ENCODE measurements around the gene ADD2. TPM values are rescaled to one million over a fixed set of nuclear protein-coding genes. Genes with fewer than 3 reads are reported as not detected.
A peak's percentile ranks its signal among the peaks of the same experiment; 100 is the strongest.
"Not testable (repeated sequence)": the region's sequence is repeated elsewhere in the genome, so short reads cannot be mapped to it uniquely, and the experiment has no call there.

ADD2 gene
- total RNA-seq, 1 experiment from 2014 or later: 63.9 TPM

DNA sequence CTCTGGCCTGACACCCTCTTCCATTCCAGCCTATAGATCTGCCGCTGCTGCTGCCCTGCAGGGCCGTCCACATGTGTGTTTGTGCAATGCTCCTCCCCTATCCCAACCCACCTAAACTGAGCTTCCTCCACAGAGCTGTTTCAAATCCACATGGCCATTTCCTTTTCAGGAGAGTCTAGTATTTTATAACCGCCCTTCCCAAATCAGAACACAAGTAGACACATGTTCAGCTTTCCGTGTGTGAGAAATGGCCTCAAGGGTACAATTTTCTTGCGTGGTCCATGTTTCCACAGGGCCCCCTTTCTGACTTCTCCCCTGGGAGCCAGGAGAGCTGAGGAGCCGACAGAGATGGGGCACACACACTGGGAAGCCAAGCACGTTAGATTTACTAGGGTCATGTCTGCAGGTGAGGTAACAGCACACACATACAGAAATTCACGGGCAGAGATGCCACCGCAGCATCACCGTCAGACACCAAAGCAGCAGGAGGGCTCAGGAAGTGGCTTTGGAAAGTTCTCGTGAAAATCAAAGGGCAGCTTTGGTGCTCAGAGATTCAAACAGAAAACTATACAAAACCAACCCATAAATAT, 111.5 kb downstream of the ADD2 start:
- DNase-seq: no peak
- peaks cover 1% of the 10 kb centered on the region; the same call in 1 of the 2 replicates for H3K27me3 ChIP-seq (ENCODE audit: control insufficient read depth, insufficient read depth, low read length)

DNA sequence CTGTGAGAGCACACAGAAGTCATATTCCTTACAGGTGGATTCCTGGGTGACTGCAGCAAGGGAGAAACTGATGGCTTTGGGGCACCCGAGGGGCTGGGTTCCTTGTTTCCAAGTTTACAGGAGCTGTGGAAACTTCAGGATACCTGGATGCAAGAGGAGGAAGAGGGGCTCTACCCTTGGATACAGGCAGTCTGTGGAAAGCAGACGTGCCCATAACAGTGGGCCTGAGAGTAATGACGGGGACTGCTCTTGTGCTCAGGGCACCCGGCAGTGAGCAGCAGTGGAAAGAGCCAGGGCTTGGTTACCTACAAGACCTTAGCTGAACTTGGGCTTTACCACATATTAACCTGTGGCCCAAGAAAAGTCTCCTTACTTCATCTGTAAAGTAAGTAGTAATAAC, 112.2 kb downstream of the ADD2 start:
- no peak for DNase-seq

More for the DNA sequence above, 111.5 kb downstream of the ADD2 start:
- Histone ChIP-seq H3K4me3 (ENCODE audit: insufficient read depth, low read depth, low read length) (no peak overlapping the region), H3K36me3 (replicated peaks; ENCODE audit: control insufficient read depth, insufficient read depth, low read length) (no peaks in the 10 kb centered on the region; the same call in 1 of the 2 replicates)

DNA sequence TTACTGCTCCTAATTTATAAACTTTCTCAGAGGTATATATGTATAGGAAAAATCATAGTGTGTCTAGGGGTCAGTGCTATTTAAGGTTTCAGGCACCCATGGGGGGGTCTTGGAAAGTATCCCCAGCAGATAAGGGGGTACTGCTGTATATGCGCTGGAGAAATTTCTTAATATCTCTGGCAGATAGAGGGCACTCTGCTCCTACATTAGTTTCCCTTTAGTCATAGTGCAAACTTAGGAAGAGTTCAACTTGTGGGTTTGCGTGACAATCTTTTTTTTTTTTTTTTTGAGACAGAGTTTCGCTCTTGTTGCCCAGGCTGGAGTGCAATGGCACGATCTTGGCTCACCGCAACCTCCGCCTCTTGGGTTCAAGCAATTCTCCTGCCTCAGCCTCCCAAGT, 112.8 kb downstream of the ADD2 start:
- not testable (repeated sequence) for H3K4me3 ChIP-seq (ENCODE audit: insufficient read depth, low read depth, low read length); H3K27me3 ChIP-seq (ENCODE audit: control insufficient read depth, insufficient read depth, low read length); DNase-seq; H3K36me3 ChIP-seq (replicated peaks; ENCODE audit: control insufficient read depth, insufficient read depth, low read length)

More for the DNA sequence above, 112.2 kb downstream of the ADD2 start:
- no peaks in the 10 kb centered on the region for H3K36me3 ChIP-seq (replicated peaks; ENCODE audit: control insufficient read depth, insufficient read depth, low read length)
- H3K4me3 ChIP-seq (ENCODE audit: insufficient read depth, low read depth, low read length): no peak overlapping the region
- peaks cover 1% of the 10 kb centered on the region; the same call in 1 of the 2 replicates for H3K27me3 ChIP-seq (ENCODE audit: control insufficient read depth, insufficient read depth, low read length)

DNA sequence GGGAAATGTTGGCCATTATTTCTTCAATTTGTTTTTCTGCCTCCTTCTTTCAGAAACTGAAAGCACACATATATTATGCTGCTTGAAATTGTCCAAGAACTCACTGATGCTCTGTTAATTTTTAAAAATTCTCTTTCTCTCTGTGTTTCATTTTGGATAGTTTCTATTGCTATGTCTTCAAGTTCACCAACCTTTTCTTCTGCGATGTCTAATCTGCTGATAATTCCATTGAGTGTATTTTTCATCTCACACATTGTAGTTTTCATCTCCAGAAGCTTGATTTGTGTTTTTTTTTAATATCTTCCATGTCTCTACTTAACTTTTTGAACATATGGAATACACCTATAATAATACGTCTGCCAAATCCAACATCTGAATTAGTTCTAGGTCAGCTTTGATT, 116.3 kb downstream of the ADD2 start:
- Histone ChIP-seq H3K36me3 (replicated peaks; ENCODE audit: control insufficient read depth, insufficient read depth, low read length) (no peaks in the 10 kb centered on the region), H3K4me3 (ENCODE audit: insufficient read depth, low read depth, low read length) (no peak overlapping the region)

DNA sequence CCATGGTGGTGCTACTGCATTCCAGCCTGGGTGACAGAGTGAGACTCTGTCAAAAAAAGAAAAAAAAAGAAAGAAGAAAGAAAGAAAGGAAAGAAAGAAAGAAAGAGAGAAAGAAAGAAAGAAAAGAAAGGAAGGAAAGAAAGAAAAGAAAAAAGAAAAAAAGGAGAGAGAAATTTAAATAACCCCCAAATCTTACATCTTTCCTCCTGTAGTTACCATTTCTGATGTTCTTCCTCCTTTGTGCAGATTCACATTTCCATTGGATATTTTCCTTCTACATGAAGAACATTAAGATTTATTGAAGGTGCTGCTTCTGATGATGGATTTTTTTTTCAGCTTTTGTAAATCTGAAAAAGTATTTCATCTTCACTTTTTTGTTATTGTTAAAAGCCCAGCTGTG, 117.0 kb downstream of the ADD2 start:
- DNase-seq: no peak
- peaks cover 1% of the 10 kb centered on the region; the same call in 1 of the 2 replicates for H3K27me3 ChIP-seq (ENCODE audit: control insufficient read depth, insufficient read depth, low read length)
- H3K36me3 ChIP-seq (replicated peaks; ENCODE audit: control insufficient read depth, insufficient read depth, low read length): no peaks in the 10 kb centered on the region
- no peak overlapping the region for H3K4me3 ChIP-seq (ENCODE audit: insufficient read depth, low read depth, low read length)

More for the DNA sequence above, 116.3 kb downstream of the ADD2 start:
- H3K27me3 ChIP-seq (ENCODE audit: control insufficient read depth, insufficient read depth, low read length): peaks cover 1% of the 10 kb centered on the region; the same call in 1 of the 2 replicates
- DNase-seq: no peak

DNA sequence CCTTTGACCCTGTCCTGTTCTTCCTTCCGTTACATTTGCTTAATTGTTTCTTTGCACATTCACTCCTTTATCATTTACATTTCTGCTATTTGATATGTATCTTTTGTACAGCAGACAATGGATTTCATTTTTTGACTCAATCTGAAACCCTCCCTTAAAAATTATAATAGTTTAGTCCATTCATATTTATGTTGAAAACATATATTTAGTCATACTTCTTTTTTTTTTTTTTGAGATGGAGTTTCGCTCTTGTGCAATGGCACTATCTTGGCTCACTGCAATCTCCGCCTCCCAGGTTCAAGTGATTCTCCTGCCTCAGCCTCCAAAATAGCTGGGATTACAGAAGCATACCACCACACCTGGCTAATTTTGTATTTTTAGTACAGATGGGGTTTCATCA, 119.0 kb downstream of the ADD2 start:
- H3K36me3 ChIP-seq (replicated peaks; ENCODE audit: control insufficient read depth, insufficient read depth, low read length): no peaks in the 10 kb centered on the region
- no peaks in the 10 kb centered on the region; the same call in 1 of the 2 replicates for H3K27me3 ChIP-seq (ENCODE audit: control insufficient read depth, insufficient read depth, low read length)

DNA sequence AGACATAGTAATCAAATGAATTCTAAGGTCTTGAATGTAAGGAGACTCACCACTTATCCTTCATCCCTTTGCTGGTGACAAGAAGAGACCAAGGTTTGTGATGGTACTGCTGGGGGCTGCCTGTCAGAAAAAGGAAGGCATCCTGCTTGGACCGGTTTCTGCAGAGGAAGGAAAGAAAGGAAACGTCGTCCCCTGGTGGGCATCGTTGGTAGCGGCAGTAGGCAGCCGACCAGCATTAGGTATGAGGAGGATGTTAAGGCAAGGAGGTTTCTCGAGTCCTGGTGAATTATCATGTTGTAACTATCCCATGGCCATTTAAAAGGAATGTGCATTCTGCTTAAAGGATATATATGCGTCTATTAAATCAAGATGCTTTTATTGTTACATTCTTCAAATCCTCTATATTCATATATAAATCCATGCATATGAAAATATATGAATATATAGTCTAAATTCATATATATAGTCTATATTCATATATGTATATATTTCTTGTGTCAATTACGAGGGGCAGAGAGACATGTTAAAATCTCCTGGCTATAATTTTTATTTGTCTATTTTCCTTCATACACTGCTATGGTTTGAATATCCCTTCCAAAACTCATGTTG, 120.0 kb downstream of the ADD2 start:
- H3K4me3 ChIP-seq (ENCODE audit: insufficient read depth, low read depth, low read length): no peak overlapping the region

More for the DNA sequence above, 119.0 kb downstream of the ADD2 start:
- no peak overlapping the region for H3K4me3 ChIP-seq (ENCODE audit: insufficient read depth, low read depth, low read length)
- DNase-seq: no peak

DNA sequence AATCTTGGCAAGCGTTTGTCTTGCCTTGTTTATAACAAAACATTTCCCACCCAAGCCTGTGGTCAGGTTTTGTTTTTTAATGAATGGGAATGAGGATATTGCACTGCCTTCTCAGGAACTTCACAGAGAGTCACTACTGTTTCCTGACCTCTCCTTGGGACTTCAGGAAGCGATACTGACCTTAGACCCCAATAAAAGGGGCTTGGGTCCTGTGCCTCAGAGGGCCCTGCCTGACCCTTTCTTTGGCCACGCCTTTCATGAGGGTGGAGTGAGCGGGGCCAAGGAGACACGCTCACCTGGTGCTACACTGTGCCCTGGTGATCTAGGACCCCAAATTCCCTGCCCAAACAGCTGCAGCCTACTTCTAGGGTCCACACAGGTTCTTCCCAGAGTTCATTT, 121.6 kb downstream of the ADD2 start:
- Histone ChIP-seq H3K27me3 (ENCODE audit: control insufficient read depth, insufficient read depth, low read length) (no peaks in the 10 kb centered on the region), H3K4me3 (ENCODE audit: insufficient read depth, low read depth, low read length) (no peak overlapping the region), H3K36me3 (replicated peaks; ENCODE audit: control insufficient read depth, insufficient read depth, low read length) (no peaks in the 10 kb centered on the region)
- no peak for DNase-seq

More for the DNA sequence above, 120.0 kb downstream of the ADD2 start:
- no peaks in the 10 kb centered on the region; the same call in 1 of the 2 replicates for H3K27me3 ChIP-seq (ENCODE audit: control insufficient read depth, insufficient read depth, low read length)
- peak; percentile 65 for DNase-seq
- H3K36me3 ChIP-seq (replicated peaks; ENCODE audit: control insufficient read depth, insufficient read depth, low read length): no peaks in the 10 kb centered on the region

DNA sequence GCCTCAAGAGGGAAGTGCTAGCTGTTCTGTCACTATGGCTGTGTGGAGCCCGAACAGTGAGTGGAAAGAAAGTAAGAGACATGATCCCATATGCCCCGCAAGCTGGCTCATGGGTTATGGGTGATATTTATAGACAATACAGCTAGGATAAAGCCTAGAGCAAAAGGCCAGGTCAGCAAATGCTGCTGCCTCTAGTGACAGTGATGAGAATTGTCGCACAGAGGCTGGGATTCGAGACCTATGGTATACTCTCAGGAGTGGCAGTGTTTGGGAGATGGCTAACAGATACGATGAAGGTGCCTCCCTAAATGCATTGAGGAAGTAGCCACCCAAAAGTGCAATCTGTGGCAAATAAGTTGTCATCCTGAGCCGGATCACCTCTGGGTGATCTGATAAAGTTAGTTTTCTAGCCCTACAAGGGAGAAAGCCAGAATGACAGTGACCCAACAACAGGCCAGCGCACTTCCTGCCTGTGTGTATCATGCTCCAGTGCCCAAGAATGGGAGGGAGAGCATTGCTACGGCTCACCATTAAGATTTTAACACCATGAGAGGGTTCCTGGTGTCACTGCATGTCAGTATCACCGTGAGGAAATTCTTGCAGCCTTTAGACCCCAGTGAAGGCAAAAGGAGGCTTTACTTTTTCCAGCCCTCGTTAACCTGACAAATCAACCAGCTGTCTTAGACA, 122.1 kb downstream of the ADD2 start:
- no peak overlapping the region for H3K4me3 ChIP-seq (ENCODE audit: insufficient read depth, low read depth, low read length)
- H3K27me3 ChIP-seq (ENCODE audit: control insufficient read depth, insufficient read depth, low read length): no peaks in the 10 kb centered on the region
- peak; percentile 30 for DNase-seq
- no peaks in the 10 kb centered on the region for H3K36me3 ChIP-seq (replicated peaks; ENCODE audit: control insufficient read depth, insufficient read depth, low read length)

DNA sequence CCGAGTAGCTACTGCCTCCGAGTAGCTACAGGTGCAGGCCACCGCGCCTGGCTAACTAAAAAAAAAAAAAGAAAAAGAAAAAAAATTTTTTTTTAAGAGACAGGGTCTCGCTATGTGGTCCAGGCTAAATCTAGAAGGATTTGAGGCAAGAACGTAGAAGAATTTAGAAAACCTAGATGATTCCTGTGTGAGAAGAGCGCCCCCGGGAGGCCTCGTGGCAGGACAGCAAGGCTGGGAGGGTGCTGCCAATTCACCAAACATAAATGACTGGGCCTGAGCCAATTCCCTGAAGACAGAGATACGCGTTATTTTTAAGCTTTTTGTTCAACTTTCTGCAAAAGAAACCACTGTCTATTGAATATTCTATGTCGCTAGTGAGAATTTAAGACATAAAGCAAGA, 124.3 kb downstream of the ADD2 start:
- Histone ChIP-seq H3K4me3 (ENCODE audit: insufficient read depth, low read depth, low read length) (no peak overlapping the region), H3K36me3 (replicated peaks; ENCODE audit: control insufficient read depth, insufficient read depth, low read length) (no peaks in the 10 kb centered on the region), H3K27me3 (ENCODE audit: control insufficient read depth, insufficient read depth, low read length) (no peaks in the 10 kb centered on the region)
- peak; percentile 66 for DNase-seq

DNA sequence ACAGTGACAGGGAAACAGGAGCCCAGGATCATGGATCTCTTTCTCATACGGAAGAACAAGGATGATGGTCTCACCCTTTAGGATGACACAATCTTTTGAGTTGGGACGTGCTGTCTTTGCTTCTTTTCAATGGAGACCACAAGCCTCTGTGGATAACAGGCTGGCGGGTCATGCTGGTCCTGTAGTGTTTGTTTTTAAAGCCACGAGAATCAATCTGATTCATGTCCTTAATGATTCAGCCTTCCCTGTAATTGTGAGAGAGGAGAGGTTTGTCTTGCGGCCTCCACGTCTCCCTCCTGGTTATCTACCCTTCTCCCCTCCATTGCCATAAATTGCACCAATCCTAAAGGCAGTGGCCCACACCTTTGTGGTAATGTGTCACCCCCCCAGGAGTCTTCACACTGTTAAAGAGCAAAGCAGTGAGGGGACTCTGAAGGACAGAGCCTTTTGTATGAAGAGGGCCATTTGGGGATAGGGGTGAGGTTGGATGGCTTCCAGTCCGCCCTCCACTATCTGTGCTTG, 126.7 kb downstream of the ADD2 start:
- H3K36me3 ChIP-seq (replicated peaks; ENCODE audit: control insufficient read depth, insufficient read depth, low read length): no peaks in the 10 kb centered on the region
- no peaks in the 10 kb centered on the region for H3K27me3 ChIP-seq (ENCODE audit: control insufficient read depth, insufficient read depth, low read length)
- no peak for DNase-seq
- H3K4me3 ChIP-seq (ENCODE audit: insufficient read depth, low read depth, low read length): no peak overlapping the region

DNA sequence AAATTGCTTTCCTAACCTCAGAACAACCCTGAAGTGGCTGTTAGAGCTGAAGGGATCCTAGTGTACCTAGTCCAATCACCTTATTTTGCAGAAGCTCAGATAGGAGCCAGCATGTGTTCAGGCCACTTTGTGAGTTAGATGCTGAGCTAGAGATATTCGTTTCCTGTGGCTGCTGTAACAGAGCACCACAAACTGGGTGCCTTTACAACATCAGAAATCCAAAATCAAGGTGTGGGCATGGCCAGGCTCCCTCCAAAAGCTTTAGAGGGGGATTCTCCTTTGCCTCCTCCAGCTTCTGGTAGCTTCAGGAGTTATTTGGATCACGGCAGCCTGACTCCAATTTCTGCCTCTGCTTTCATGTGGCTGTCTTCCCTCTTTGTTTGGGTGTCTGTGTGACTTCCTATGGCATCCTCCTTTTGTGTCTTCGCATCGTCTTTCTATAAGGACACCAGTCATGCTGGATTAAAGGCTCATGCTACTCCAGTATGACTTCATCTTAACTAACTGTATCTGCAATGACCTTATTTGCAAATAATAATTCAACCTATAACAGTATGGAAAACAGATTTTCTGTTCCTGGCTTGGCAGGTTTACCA, 128.1 kb downstream of the ADD2 start:
- no peak overlapping the region for H3K4me3 ChIP-seq (ENCODE audit: insufficient read depth, low read depth, low read length)
- H3K36me3 ChIP-seq (replicated peaks; ENCODE audit: control insufficient read depth, insufficient read depth, low read length): no peaks in the 10 kb centered on the region
- H3K27me3 ChIP-seq (ENCODE audit: control insufficient read depth, insufficient read depth, low read length): no peaks in the 10 kb centered on the region
- no peak for DNase-seq

DNA sequence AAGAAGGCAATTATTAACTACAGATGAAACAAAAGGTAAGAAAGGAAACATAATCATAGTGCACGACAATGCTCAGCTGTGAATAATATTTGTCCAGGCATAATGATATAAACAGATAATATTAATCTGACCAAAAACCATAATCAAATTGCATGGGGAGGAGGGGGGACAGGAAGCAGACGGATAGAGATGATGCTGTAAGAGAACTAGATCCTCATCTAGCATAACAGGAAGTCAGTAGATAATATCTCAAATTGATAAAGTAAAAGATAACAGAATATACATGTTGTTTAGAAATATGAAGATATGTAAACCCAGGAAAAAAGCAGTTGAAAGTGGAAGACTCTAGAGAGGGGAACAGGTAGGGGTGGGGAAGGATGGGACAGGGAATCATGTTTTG, 129.4 kb downstream of the ADD2 start:
- H3K36me3 ChIP-seq (replicated peaks; ENCODE audit: control insufficient read depth, insufficient read depth, low read length): no peaks in the 10 kb centered on the region
- H3K4me3 ChIP-seq (ENCODE audit: insufficient read depth, low read depth, low read length): no peak overlapping the region
- DNase-seq: no peak
- H3K27me3 ChIP-seq (ENCODE audit: control insufficient read depth, insufficient read depth, low read length): no peaks in the 10 kb centered on the region

DNA sequence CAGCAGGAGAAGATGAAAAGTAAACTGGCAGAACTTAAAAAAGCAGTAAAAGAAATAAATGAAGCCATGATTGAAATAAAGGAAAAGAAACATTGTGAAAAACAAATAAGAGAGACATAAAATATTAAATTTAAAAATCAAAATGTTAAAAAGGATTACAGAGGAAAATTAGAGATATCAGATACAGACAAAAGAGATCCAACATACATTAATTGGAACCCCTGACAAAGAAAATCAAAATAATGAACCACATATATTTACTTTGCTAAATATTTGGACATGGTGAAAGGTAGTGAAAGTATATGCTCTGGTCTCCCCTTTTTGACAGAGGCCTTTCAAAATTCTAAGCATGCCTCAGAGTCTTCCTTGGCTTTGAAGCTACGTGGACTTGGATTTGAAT, 134.5 kb downstream of the ADD2 start:
- DNase-seq: no peak
- Histone ChIP-seq H3K36me3 (replicated peaks; ENCODE audit: control insufficient read depth, insufficient read depth, low read length) (no peaks in the 10 kb centered on the region), H3K4me3 (ENCODE audit: insufficient read depth, low read depth, low read length) (no peak overlapping the region), H3K27me3 (ENCODE audit: control insufficient read depth, insufficient read depth, low read length) (no peaks in the 10 kb centered on the region)
